Neural progenitor cell (in vitro differentiated cells): ENCODE measurements around the gene SHROOM2. TPM values are rescaled to one million over a fixed set of nuclear protein-coding genes. Genes with fewer than 3 reads are reported as not detected.

Experiments used
- DNase-seq: peaks from one replicate; pipeline ENCODE4 v3.0.0-alpha.2; 2016; ENCODE audit warnings: low spot score
- H2AFZ ChIP-seq: fragments of 200-600 bp; sonication (generic); replicated peaks from 2 replicates; pipeline ENCODE4 v1.6.1; 2016; ENCODE audit warnings: antibody characterized with exemption
- H3F3A ChIP-seq: fragments of 200-600 bp; sonication (generic); 2 replicates; pipeline ENCODE4 v1.6.1; 2016; ENCODE audit warnings: antibody characterized with exemption, low read depth
- H3K27ac ChIP-seq: fragments of 200-600 bp; sonication (generic); 2 replicates; pipeline ENCODE4 v1.5.1; 2016; ENCODE audit warnings: mild to moderate bottlenecking
- H3K27me3 ChIP-seq: fragments of 200-600 bp; sonication (generic); 2 replicates; pipeline ENCODE4 v1.6.1; 2016; ENCODE audit warnings: mild to moderate bottlenecking, moderate library complexity
- H3K36me3 ChIP-seq: fragments of 200-600 bp; sonication (generic); 2 replicates; pipeline ENCODE4 v1.5.1; 2016
- H3K4me1 ChIP-seq: fragments of 200-600 bp; sonication (generic); 2 replicates; pipeline ENCODE4 v1.6.1; 2016; ENCODE audit warnings: mixed run types
- H3K4me2 ChIP-seq: fragments of 200-600 bp; sonication (generic); 2 replicates; pipeline ENCODE4 v1.6.1; 2016
- H3K4me3 ChIP-seq: fragments of 200-600 bp; sonication (generic); 2 replicates; pipeline ENCODE4 v1.5.1; 2016
- H3K79me2 ChIP-seq: fragments of 200-600 bp; sonication (generic); 2 replicates; pipeline ENCODE4 v1.6.1; 2016; ENCODE audit warnings: low read depth
- H3K9ac ChIP-seq: fragments of 200-600 bp; sonication (generic); 2 replicates; pipeline ENCODE4 v1.6.1; 2016
- H3K9me3 ChIP-seq: fragments of 200-600 bp; sonication (generic); 2 replicates; pipeline ENCODE4 v1.5.1; 2016; ENCODE audit warnings: low read depth
- H4K20me1 ChIP-seq: fragments of 200-600 bp; sonication (generic); 2 replicates; pipeline ENCODE4 v1.6.1; 2016; ENCODE audit warnings: low read depth
- H3K27ac Mint-ChIP-seq: 3 replicates; pipeline ENCODE4 v1.8.0; 2021; ENCODE audit warnings: mixed read lengths
- H3K27me3 Mint-ChIP-seq: 2 replicates; pipeline ENCODE4 v1.8.0; 2022; ENCODE audit warnings: low read depth, mild to moderate bottlenecking, inconsistent platforms, moderate library complexity, mixed read lengths; ENCODE audit not compliant: insufficient read depth
- H3K36me3 Mint-ChIP-seq: 3 replicates; pipeline ENCODE4 v1.8.0; 2021; ENCODE audit warnings: mixed read lengths
- H3K4me1 Mint-ChIP-seq: 3 replicates; pipeline ENCODE4 v1.8.0; 2021; ENCODE audit warnings: mixed read lengths
- H3K4me3 Mint-ChIP-seq: 3 replicates; pipeline ENCODE4 v1.8.0; 2021; ENCODE audit warnings: mild to moderate bottlenecking, moderate library complexity, mixed read lengths
- H3K9me3 Mint-ChIP-seq: 3 replicates; pipeline ENCODE4 v1.8.0; 2020; ENCODE audit warnings: mixed read lengths
- CTCF ChIP-seq: fragments of 200-600 bp; sonication (generic); IDR thresholded peaks from 2 replicates; pipeline ENCODE4 v1.5.1; 2017; ENCODE audit warnings: antibody characterized with exemption, mild to moderate bottlenecking
- EZH2 ChIP-seq: fragments of 200-600 bp; sonication (generic); IDR thresholded peaks from 2 replicates; pipeline ENCODE4 v1.6.1; 2017; ENCODE audit warnings: antibody characterized with exemption, mild to moderate bottlenecking, moderate library complexity
- EZH2phosphoT487 ChIP-seq: fragments of 200-600 bp; sonication (generic); IDR thresholded peaks from 2 replicates; pipeline ENCODE4 v1.6.1; 2017; ENCODE audit warnings: antibody characterized with exemption
- total RNA-seq: library from RNA; depleted of rRNA; stranded (reverse); fragments of >200 nt; gene quantifications from 2 replicates; pipeline ENCODE4 v1.2.3, GENCODE V29; 2015; ENCODE audit warnings: low replicate concordance

Gene SHROOM2
- total RNA-seq, 1 donor from 2014 or later: 9.1 TPM

- TF ChIP-seq EZH2: no peak
- no peak for TF ChIP-seq EZH2phosphoT487
- no peak for TF ChIP-seq CTCF
- no peak for DNase-seq
- H3K4me3 ChIP-seq: no peak overlapping the region
- no peaks in the 10 kb centered on the region for H3K36me3 ChIP-seq
- H3K4me3 Mint-ChIP-seq: no peak overlapping the region
- no peak overlapping the region for H3K27ac ChIP-seq
- no peaks in the 10 kb centered on the region for H3K4me1 ChIP-seq
- no peaks in the 10 kb centered on the region for H4K20me1 ChIP-seq
- H2AFZ ChIP-seq: no peak overlapping the region
- no peaks in the 10 kb centered on the region for H3F3A ChIP-seq
- peaks cover 3% of the 10 kb centered on the region for H3K9me3 Mint-ChIP-seq
- H3K27me3 ChIP-seq: no peaks in the 10 kb centered on the region
- no peak overlapping the region for H3K4me2 ChIP-seq
- H3K4me1 Mint-ChIP-seq: no peaks in the 10 kb centered on the region
- H3K9me3 ChIP-seq: no peaks in the 10 kb centered on the region
- peaks cover 8% of the 10 kb centered on the region for H3K27me3 Mint-ChIP-seq
- H3K79me2 ChIP-seq: no peaks in the 10 kb centered on the region
- no peak overlapping the region for H3K27ac Mint-ChIP-seq
- no peak overlapping the region for H3K9ac ChIP-seq
- H3K36me3 Mint-ChIP-seq: peaks cover 12% of the 10 kb centered on the region
These were observed 47.1 kb upstream of the SHROOM2 start for GRCh38 chrX:9739130-9739529.

- Histone ChIP-seq H3K79me2 (no peaks in the 10 kb centered on the region), H3K4me1 (peaks cover 3% of the 10 kb centered on the region), H3K4me3 (no peak overlapping the region), H3F3A (no peaks in the 10 kb centered on the region), H3K9ac (no peak overlapping the region), H4K20me1 (no peaks in the 10 kb centered on the region), H3K27ac (no peak overlapping the region), H3K4me2 (no peak overlapping the region), H3K9me3 (no peaks in the 10 kb centered on the region), H3K36me3 (no peaks in the 10 kb centered on the region), H2AFZ (no peak overlapping the region), H3K27me3 (no peaks in the 10 kb centered on the region)
- H3K27me3 Mint-ChIP-seq: peaks cover 15% of the 10 kb centered on the region
- H3K4me1 Mint-ChIP-seq: peaks cover 27% of the 10 kb centered on the region
- no peak overlapping the region for H3K4me3 Mint-ChIP-seq
- DNase-seq: no peak
- H3K9me3 Mint-ChIP-seq: peaks cover 2% of the 10 kb centered on the region
- H3K36me3 Mint-ChIP-seq: peaks cover 4% of the 10 kb centered on the region
- TF ChIP-seq CTCF (no peak), EZH2 (no peak)
- H3K27ac Mint-ChIP-seq: peak overlapping the region; percentile 89
These were observed 40.7 kb upstream of the SHROOM2 start for GRCh38 chrX:9745417-9746115.

GRCh38 chrX:9746148-9746888 is 39.9 kb upstream of the SHROOM2 start:
- Mint-ChIP-seq H3K9me3 (peaks cover 2% of the 10 kb centered on the region), H3K36me3 (peaks cover 4% of the 10 kb centered on the region), H3K27ac (peak overlapping the region; percentile 89), H3K4me1 (peaks cover 27% of the 10 kb centered on the region), H3K4me3 (no peak overlapping the region), H3K27me3 (peaks cover 15% of the 10 kb centered on the region)
- Histone ChIP-seq H3K79me2 (no peaks in the 10 kb centered on the region), H3K27ac (no peak overlapping the region), H2AFZ (no peak overlapping the region), H3K4me2 (peak overlapping the region; percentile 6), H3K36me3 (no peaks in the 10 kb centered on the region), H3F3A (no peaks in the 10 kb centered on the region), H4K20me1 (no peaks in the 10 kb centered on the region), H3K4me3 (no peak overlapping the region), H3K27me3 (no peaks in the 10 kb centered on the region), H3K9ac (no peak overlapping the region), H3K4me1 (peaks cover 3% of the 10 kb centered on the region), H3K9me3 (no peaks in the 10 kb centered on the region)
- DNase-seq: peak; percentile 15
- TF ChIP-seq CTCF: no peak
